Measurements from ENCODE around the gene CARD11.

- no peak for TF ChIP-seq CTCF (conservative IDR thresholded peaks at IDR 0.05; ENCODE audit: low read depth in 2 of 2)
- TF ChIP-seq REST (IDR thresholded peaks at IDR 0.05; ENCODE audit: unreplicated experiment), result no peak
- TF ChIP-seq ETS1 (IDR thresholded peaks at IDR 0.05), result no peak
- TF ChIP-seq POLR2AphosphoS5 (IDR thresholded peaks at IDR 0.05; ENCODE audit: low read depth), result no peak
- TF ChIP-seq CREB1 (CRISPR knock-in tag; IDR thresholded peaks at IDR 0.05; ENCODE audit: low read depth), result no peak
- no peak for TF ChIP-seq EZH2 (IDR thresholded peaks at IDR 0.05; ENCODE audit: low read depth, unreplicated experiment)
- no peak for TF ChIP-seq EZH2phosphoT487 (IDR thresholded peaks at IDR 0.05; ENCODE audit: unreplicated experiment)
- no peak for TF ChIP-seq JUNB (IDR thresholded peaks at IDR 0.05; ENCODE audit: unreplicated experiment)
- TF ChIP-seq ZNF114 (CRISPR knock-in tag; IDR thresholded peaks at IDR 0.05), result no peak
- TF ChIP-seq STAT1 (IDR thresholded peaks at IDR 0.05; ENCODE audit: unreplicated experiment), result no peak
- TF ChIP-seq NANOG (IDR thresholded peaks at IDR 0.05; ENCODE audit: borderline replicate concordance), result no peak
- TF ChIP-seq ZNF331 (CRISPR knock-in tag; IDR thresholded peaks at IDR 0.05; ENCODE audit: low read depth), result no peak
Observed at GRCh38 chr7:2928613-2929311, 114.9 kb downstream of the CARD11 start.
